ENCODE results near the gene ABI3BP. TPM values are rescaled to one million over a fixed set of nuclear protein-coding genes. Genes with fewer than 3 reads are reported as not detected.

ABI3BP gene
- total and polyA plus RNA-seq, 11 donors = 7.8 to 96.6 (median 26.4) TPM

- Histone ChIP-seq H3K36me3 (no peaks in the 10 kb centered on the region), H3K4me3 (no peak overlapping the region), H3K9me3 (peaks cover 0 to 5% (median 0%) of the 10 kb centered on the region in 12 donors), H3K27me3 (no peaks in the 10 kb centered on the region), H3K4me1 (peaks cover 0 to 35% (median under 1%) of the 10 kb centered on the region in 12 donors), H3K27ac (no peak overlapping the region)
- ATAC-seq (no peak), DNase-seq (no peak)
- TF ChIP-seq CTCF (IDR thresholded peaks at IDR 0.05) (no peak), POLR2A (IDR thresholded peaks at IDR 0.05) (no peak)
- intact Hi-C loops (cut with DNase I) = no loop called here
- WGBS, 4 donors = 34 to 66% (median 54%) methylated on average over 1 of the region's 1 CpG
Observed at GRCh38 chr3:100972867-100973266, 20.4 kb downstream of the ABI3BP start.

DNA sequence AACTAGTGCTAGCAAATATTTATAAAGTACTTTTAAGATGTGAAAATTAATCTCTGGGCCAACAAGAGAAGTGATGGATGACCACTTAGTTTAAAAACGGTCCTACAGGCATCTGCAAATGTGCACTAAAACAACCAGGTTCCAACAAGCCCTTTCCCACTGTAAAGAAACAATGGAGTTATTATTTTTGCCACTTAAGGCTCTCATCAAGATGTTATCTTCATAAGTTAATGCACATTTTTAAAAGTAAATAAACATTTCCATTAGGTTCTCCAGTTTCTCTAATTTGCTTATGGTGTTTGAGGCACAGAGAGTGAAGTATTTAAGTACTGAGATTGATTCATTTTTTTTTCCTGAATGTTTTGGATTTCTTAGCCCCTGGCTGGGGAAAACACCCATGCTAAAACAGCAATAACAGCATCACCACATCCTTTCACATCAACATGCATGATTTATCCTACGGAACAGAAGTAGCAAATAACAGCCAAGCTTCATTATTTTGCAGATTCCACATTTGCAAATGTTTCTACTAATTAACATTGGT lies 20.8 kb downstream of the ABI3BP start:
- 57 to 68% (median 63%) methylated on average over 2 of the region's 2 CpGs for WGBS, 4 donors
- no peak for TF ChIP-seq POLR2A (IDR thresholded peaks at IDR 0.05)
- TF ChIP-seq CTCF (IDR thresholded peaks at IDR 0.05) = no peak
- peaks cover 0 to 35% (median 0%) of the 10 kb centered on the region in 12 donors for H3K4me1 ChIP-seq
- ATAC-seq = no peak
- no peaks in the 10 kb centered on the region for H3K36me3 ChIP-seq
- intact Hi-C loops (cut with DNase I) = no loop called here
- no peak overlapping the region for H3K27ac ChIP-seq
- no peaks in the 10 kb centered on the region for H3K27me3 ChIP-seq
- peaks cover 0 to 3% (median 0%) of the 10 kb centered on the region in 12 donors for H3K9me3 ChIP-seq
- DNase-seq = no peak
- no peak overlapping the region for H3K4me3 ChIP-seq

DNA sequence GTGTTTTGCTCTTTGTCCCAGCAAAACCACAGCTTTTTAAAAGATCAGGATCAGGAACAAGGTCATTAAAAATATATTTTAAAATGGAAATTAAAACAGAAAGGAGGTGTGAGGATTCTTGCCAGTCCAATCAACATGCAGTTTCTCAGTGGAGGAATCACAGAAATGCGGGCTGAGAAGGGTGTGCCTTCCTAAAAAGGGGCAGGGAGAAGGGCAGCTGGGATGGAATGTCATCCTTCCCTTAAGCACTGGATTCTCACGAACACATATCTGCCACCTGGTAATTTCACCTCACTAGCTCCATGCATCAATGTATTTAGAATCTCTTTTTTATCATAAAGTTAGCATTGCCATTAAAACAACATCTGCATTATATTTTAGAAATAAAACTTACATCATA lies 21.4 kb downstream of the ABI3BP start:
- Histone ChIP-seq H3K4me1 (peaks cover 0 to 35% (median 0%) of the 10 kb centered on the region in 12 donors), H3K4me3 (no peak overlapping the region), H3K9me3 (no peaks in the 10 kb centered on the region), H3K27ac (no peak overlapping the region), H3K36me3 (no peaks in the 10 kb centered on the region), H3K27me3 (no peaks in the 10 kb centered on the region)
- TF ChIP-seq CTCF (IDR thresholded peaks at IDR 0.05) = no peak
- no peak for TF ChIP-seq POLR2A (IDR thresholded peaks at IDR 0.05)
- WGBS, 4 donors = 42 to 44% (median 42%) methylated on average over 2 of the region's 2 CpGs
- intact Hi-C loops (cut with DNase I) = no loop called here
- ATAC-seq (no peak), DNase-seq (no peak)

DNA sequence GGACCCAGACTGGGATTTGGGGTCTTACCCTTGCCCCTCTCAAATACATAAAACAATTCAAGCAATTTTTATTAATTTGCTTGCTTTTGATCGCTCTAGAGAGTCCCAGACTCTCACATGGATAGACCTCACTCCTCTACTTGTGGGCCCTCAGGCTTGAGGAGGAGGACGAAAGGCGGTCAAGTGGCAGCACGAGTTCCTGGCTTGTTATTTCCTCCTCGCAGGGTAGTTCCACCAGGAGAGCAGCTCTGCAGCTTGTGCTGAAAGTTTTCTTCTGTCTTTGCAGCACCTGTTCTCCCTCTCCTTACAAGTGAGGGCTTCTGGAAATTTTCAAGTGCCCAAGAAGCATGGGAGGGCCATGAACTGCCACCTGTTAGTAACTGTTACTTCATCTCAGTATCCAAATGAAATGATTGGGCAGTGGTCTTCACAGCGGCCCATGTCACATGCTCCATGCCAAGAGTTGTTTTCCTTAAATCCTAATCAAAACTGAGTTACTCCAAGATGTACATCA lies 22.7 kb downstream of the ABI3BP start:
- peak overlapping the region in 1 of 12 donors; percentile 4 for H3K27ac ChIP-seq
- DNase-seq (no peak), ATAC-seq (no peak)
- WGBS, 4 donors = 86 to 91% (median 89%) methylated on average over 6 of the region's 6 CpGs
- no peaks in the 10 kb centered on the region for H3K36me3 ChIP-seq
- no peaks in the 10 kb centered on the region for H3K27me3 ChIP-seq
- H3K9me3 ChIP-seq = no peaks in the 10 kb centered on the region
- intact Hi-C loops (cut with DNase I) = no loop called here
- H3K4me3 ChIP-seq = no peak overlapping the region
- no peak for TF ChIP-seq CTCF (IDR thresholded peaks at IDR 0.05)
- TF ChIP-seq POLR2A (IDR thresholded peaks at IDR 0.05) = no peak
- H3K4me1 ChIP-seq = peaks cover 0 to 33% (median 0%) of the 10 kb centered on the region in 12 donors
